ENCODE data around the gene PRKAG2. TPM values are rescaled to one million over a fixed set of nuclear protein-coding genes. Genes with fewer than 3 reads are reported as not detected.

Gene PRKAG2
- total RNA-seq, 1 donor from 2014 or later: 14.2 TPM

- DNase-seq: no peak
Measured at GRCh38 chr7:151615058-151615457, 261.9 kb downstream of the PRKAG2 start.

GRCh38 chr7:151614019-151614418, 262.9 kb downstream of the PRKAG2 start:
- no peak for DNase-seq

- no peak for DNase-seq
Measured at GRCh38 chr7:151611878-151612277, 265.0 kb downstream of the PRKAG2 start.

- DNase-seq: no peak
Measured at GRCh38 chr7:151611041-151611440, 265.9 kb downstream of the PRKAG2 start.

- DNase-seq: no peak
Measured at GRCh38 chr7:151608031-151608551, 268.8 kb downstream of the PRKAG2 start.

- no peak for DNase-seq
Measured at GRCh38 chr7:151607464-151607867, 269.4 kb downstream of the PRKAG2 start.

- DNase-seq: no peak
Measured at GRCh38 chr7:151603951-151604350, 273.0 kb downstream of the PRKAG2 start.

- no peak for DNase-seq
Measured at GRCh38 chr7:151601521-151602305, 275.2 kb downstream of the PRKAG2 start.

GRCh38 chr7:151600331-151600730, 276.6 kb downstream of the PRKAG2 start:
- DNase-seq: peak; percentile 56

- DNase-seq: peak; percentile 76
Measured at GRCh38 chr7:151599401-151600227, 277.3 kb downstream of the PRKAG2 start.

GRCh38 chr7:151597541-151598444, 279.1 kb downstream of the PRKAG2 start:
- DNase-seq: no peak

GRCh38 chr7:151595702-151596350, 281.1 kb downstream of the PRKAG2 start:
- no peak for DNase-seq

GRCh38 chr7:151592868-151593486, 283.9 kb downstream of the PRKAG2 start:
- peak; percentile 13 for DNase-seq

GRCh38 chr7:151592330-151592729, 284.6 kb downstream of the PRKAG2 start:
- no peak for DNase-seq

- no peak for DNase-seq
Measured at GRCh38 chr7:151591866-151592265, 285.0 kb downstream of the PRKAG2 start.

GRCh38 chr7:151590850-151591771, 285.8 kb downstream of the PRKAG2 start:
- no peak for DNase-seq

- no peak for DNase-seq
Measured at GRCh38 chr7:151590071-151590849, 286.7 kb downstream of the PRKAG2 start.

GRCh38 chr7:151588982-151589381, 287.9 kb downstream of the PRKAG2 start:
- no peak for DNase-seq
